Subcutaneous adipose tissue (tissue), 4 donors: ENCODE measurements around the gene TMEM235. TPM values are rescaled to one million over a fixed set of nuclear protein-coding genes. Genes with fewer than 3 reads are reported as not detected.

Experiments
- CTCF ChIP-seq: fragments of 450-650 bp; IDR thresholded peaks from one replicate; pipeline ENCODE4 v1.5.1; 2016; ENCODE audit warnings: low read depth, mild to moderate bottlenecking, control low read depth, antibody characterized with exemption, moderate library complexity
- total RNA-seq, 4 donors: library from RNA; depleted of rRNA; stranded (reverse); fragments of >200 nt; gene quantifications; one replicate each; pipeline ENCODE4 v1.1.0, GENCODE V29; 2016

TMEM235 gene
- total RNA-seq, 4 donors from 2014 or later = not detected

GRCh38 chr17:78267253-78268073 is 36.0 kb downstream of the TMEM235 start:
- TF ChIP-seq CTCF = no peak

- TF ChIP-seq CTCF = no peak
Observed at GRCh38 chr17:78268191-78268874, 36.9 kb downstream of the TMEM235 start.

- TF ChIP-seq CTCF = no peak
Observed at GRCh38 chr17:78268951-78269905, 37.8 kb downstream of the TMEM235 start.

GRCh38 chr17:78269955-78270381 is 38.5 kb downstream of the TMEM235 start:
- TF ChIP-seq CTCF = no peak

GRCh38 chr17:78271419-78272170 is 40.2 kb downstream of the TMEM235 start:
- TF ChIP-seq CTCF = no peak

- TF ChIP-seq CTCF = no peak
Observed at GRCh38 chr17:78272181-78272913, 40.9 kb downstream of the TMEM235 start.
